GM12865 (cell line): ENCODE results near the gene TMEM80.

ENCODE experiments used
- DNase-seq: peaks from one replicate; pipeline ENCODE4 v3.0.0; 2010; ENCODE audit warnings: low read depth
- H3K4me3 ChIP-seq: 2 replicates; pipeline ENCODE4 v1.5.1; 2011; ENCODE audit warnings: mild to moderate bottlenecking, low read depth, low read length, control low read depth
- TF ChIP-seq, protein P1 (sequence below): IDR thresholded peaks from 2 replicates; pipeline ENCODE4 v1.5.1; 2011; ENCODE audit warnings: low read length, control low read depth, low read depth, inconsistent platforms; ENCODE audit not compliant: insufficient read depth; ENCODE audit errors: missing control alignments

The TMEM80 gene

GRCh38 chr11:656426-656825 is 39.2 kb upstream of the TMEM80 start:
- TF ChIP-seq, protein P1, sequence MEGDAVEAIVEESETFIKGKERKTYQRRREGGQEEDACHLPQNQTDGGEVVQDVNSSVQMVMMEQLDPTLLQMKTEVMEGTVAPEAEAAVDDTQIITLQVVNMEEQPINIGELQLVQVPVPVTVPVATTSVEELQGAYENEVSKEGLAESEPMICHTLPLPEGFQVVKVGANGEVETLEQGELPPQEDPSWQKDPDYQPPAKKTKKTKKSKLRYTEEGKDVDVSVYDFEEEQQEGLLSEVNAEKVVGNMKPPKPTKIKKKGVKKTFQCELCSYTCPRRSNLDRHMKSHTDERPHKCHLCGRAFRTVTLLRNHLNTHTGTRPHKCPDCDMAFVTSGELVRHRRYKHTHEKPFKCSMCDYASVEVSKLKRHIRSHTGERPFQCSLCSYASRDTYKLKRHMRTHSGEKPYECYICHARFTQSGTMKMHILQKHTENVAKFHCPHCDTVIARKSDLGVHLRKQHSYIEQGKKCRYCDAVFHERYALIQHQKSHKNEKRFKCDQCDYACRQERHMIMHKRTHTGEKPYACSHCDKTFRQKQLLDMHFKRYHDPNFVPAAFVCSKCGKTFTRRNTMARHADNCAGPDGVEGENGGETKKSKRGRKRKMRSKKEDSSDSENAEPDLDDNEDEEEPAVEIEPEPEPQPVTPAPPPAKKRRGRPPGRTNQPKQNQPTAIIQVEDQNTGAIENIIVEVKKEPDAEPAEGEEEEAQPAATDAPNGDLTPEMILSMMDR: no peak
- no peak overlapping the region for H3K4me3 ChIP-seq
- no peak for DNase-seq

- H3K4me3 ChIP-seq: no peak overlapping the region
- no peak for DNase-seq
- TF ChIP-seq, protein P1: no peak
Observed at GRCh38 chr11:656866-657265, 38.8 kb upstream of the TMEM80 start.

DNA sequence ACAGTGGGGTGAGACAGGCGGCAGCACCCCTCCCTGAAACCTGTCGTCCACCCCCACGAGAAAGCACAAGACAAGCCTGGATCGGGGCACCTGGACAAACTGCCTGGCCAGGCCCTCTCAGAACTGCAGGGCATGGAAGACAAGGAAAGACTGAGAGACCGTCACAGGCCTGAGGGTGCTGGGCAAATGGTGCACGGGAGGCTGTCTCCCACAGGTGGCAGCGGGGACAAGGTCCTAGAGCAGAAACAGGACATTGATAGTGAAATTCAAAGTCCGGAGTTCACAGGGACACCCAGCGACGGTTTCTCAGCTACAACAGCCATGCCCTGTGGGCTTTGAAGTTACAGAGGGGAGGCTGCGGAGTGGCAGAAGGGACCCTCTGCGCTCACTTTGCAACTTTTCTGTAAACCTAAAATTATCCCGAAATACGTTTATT is 37.9 kb upstream of the TMEM80 start:
- TF ChIP-seq, protein P1: no peak
- no peak overlapping the region for H3K4me3 ChIP-seq
- DNase-seq: no peak

GRCh38 chr11:659532-660085 is 36.0 kb upstream of the TMEM80 start:
- no peak overlapping the region for H3K4me3 ChIP-seq
- TF ChIP-seq, protein P1: no peak
- DNase-seq: no peak

DNA sequence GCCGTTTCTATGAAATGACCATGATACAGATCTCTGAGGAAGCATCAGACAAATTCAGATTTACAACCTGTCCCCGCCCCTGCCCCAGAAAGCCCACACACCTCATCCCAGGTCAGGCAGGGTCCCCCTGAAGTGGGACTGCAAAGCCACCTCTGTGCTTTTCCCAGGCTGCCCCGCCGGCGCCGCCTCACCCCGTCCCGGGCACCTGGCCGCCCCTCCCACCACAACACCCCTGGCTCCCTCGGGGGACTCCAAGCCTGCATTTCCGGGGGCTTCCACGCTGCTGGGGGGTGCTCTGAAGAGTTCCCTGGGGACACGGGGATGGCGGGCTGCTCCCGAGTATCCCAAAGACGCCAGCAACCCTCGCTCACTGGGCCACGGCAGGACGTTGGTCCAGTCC is 35.3 kb upstream of the TMEM80 start:
- DNase-seq: no peak

DNA sequence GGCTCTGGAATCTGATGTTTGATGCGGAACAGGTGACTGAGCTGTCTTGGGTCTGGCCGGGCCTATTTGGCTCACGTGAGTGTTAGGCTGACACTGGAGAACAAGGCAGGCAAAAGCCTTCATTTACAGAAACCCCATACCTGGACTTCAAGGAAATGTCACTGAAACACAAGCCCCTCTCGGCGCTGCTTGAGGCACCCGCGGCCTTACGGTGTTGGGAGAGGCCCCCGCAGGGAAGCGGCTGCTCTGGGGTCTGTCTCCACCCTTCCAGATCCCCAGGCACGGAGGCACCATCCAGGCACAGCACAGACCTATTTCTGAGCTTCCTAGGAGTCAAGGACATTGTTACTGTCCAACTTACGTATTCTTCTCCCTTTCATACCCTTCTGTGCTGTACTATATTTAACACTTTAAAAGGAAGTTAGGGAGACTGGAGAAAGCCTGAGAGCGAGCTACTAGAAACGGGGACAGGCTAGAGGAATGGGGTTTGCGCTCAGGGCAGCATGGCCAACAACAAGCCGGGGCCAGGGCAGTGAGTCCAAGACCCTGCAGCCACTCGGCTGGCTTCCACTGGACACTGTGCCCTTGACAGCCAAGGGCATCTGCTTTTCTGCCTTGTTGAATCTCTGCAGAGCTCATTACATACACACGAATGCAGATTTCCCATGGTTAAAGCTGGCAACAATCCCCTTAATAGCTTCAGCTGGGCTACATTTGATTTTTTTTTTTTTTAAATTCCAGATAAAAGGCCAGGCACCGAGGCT is 34.8 kb upstream of the TMEM80 start:
- DNase-seq: no peak
- H3K4me3 ChIP-seq: no peak overlapping the region
- TF ChIP-seq, protein P1: no peak

More for the DNA sequence above, 35.3 kb upstream of the TMEM80 start:
- no peak overlapping the region for H3K4me3 ChIP-seq
- TF ChIP-seq, protein P1: no peak
